Measurements from ENCODE around the gene OLIG2. TPM values are rescaled to one million over a fixed set of nuclear protein-coding genes. Genes with fewer than 3 reads are reported as not detected.

The OLIG2 gene
- total and polyA plus RNA-seq, 2 experiments from 2014 or later, result 0.15 to 1.4 TPM

GRCh38 chr21:33073636-33074035 lies 47.9 kb downstream of the OLIG2 start (continued):
- no peak for TF ChIP-seq REST (IDR thresholded peaks at IDR 0.05; ENCODE audit: unreplicated experiment)

- peak; percentile 80 for DNase-seq (ENCODE audit: low spot score)
- no peak overlapping the region for H3K27ac ChIP-seq (ENCODE audit: low read depth)
- H3K27me3 Mint-ChIP-seq (ENCODE audit: insufficient read depth, low read depth, poor library complexity), result peaks cover 74% of the 10 kb centered on the region
- H3K4me1 ChIP-seq (ENCODE audit: insufficient read depth), result peaks cover 48% of the 10 kb centered on the region
- peak overlapping the region; percentile 45 for H3K4me3 Mint-ChIP-seq
- H3F3A ChIP-seq (replicated peaks; ENCODE audit: low read depth), result peaks cover 5% of the 10 kb centered on the region; the same call in 1 of the 2 replicates
- H3K36me3 Mint-ChIP-seq (ENCODE audit: low read depth), result no peaks in the 10 kb centered on the region; the same call in 2 of the 3 replicates
- H3K4me3 ChIP-seq, result 0 out of 2 replicates have a peak overlapping the region, but pooled peaks have one; percentile 27
- no peaks in the 10 kb centered on the region for H3K9me2 ChIP-seq (ENCODE audit: insufficient read depth)
- H3K9me3 Mint-ChIP-seq, result no peaks in the 10 kb centered on the region
- no peak overlapping the region for H2AFZ ChIP-seq
- no peaks in the 10 kb centered on the region for H3K36me3 ChIP-seq (ENCODE audit: insufficient read depth)
- no peak overlapping the region for H3K27ac Mint-ChIP-seq
- peaks cover 55% of the 10 kb centered on the region for H3K4me1 Mint-ChIP-seq
- no peaks in the 10 kb centered on the region for H3K79me2 ChIP-seq (replicated peaks; ENCODE audit: insufficient read depth)
- peak; percentile 50 for ATAC-seq
- H3K4me2 ChIP-seq, result peak overlapping the region; percentile 72
- no peaks in the 10 kb centered on the region for H4K20me1 ChIP-seq (replicated peaks; ENCODE audit: insufficient read depth)
- peaks cover 67% of the 10 kb centered on the region for H3K27me3 ChIP-seq (ENCODE audit: insufficient read depth)
- TF ChIP-seq JUNB (IDR thresholded peaks at IDR 0.05; ENCODE audit: unreplicated experiment) (no peak), NANOG (IDR thresholded peaks at IDR 0.05; ENCODE audit: borderline replicate concordance) (no peak), STAT1 (IDR thresholded peaks at IDR 0.05; ENCODE audit: unreplicated experiment) (no peak), ETS1 (IDR thresholded peaks at IDR 0.05) (no peak), CTCF (conservative IDR thresholded peaks at IDR 0.05; ENCODE audit: low read depth in 2 of 2) (no peak), REST (IDR thresholded peaks at IDR 0.05; ENCODE audit: unreplicated experiment) (no peak), POLR2AphosphoS5 (IDR thresholded peaks at IDR 0.05; ENCODE audit: low read depth) (no peak), EZH2phosphoT487 (IDR thresholded peaks at IDR 0.05; ENCODE audit: unreplicated experiment) (no peak)
These were observed 49.4 kb downstream of the OLIG2 start for GRCh38 chr21:33075128-33075527.
